ENCODE measurements around the gene FABP1.

DNA sequence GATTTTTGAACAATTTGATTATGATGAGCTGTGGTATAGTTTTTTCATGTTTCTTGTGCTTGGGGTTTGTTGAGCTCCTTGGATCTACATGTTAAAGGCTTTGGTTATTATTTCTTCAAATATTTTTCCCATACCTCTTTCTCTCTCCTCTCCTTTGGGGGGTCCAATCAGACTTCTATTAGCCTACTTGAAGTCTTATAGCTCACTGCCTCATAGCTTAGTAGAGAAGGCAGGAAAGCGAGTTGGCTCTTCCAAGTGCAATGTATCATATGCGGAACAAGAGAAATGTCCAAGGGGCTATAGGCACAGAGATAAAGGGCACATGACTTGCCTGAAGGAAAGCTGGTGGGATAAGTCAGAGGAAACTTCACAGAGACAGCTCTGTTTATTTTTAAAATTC is 14.1 kb upstream of the FABP1 start:
- TF ChIP-seq, protein P1, sequence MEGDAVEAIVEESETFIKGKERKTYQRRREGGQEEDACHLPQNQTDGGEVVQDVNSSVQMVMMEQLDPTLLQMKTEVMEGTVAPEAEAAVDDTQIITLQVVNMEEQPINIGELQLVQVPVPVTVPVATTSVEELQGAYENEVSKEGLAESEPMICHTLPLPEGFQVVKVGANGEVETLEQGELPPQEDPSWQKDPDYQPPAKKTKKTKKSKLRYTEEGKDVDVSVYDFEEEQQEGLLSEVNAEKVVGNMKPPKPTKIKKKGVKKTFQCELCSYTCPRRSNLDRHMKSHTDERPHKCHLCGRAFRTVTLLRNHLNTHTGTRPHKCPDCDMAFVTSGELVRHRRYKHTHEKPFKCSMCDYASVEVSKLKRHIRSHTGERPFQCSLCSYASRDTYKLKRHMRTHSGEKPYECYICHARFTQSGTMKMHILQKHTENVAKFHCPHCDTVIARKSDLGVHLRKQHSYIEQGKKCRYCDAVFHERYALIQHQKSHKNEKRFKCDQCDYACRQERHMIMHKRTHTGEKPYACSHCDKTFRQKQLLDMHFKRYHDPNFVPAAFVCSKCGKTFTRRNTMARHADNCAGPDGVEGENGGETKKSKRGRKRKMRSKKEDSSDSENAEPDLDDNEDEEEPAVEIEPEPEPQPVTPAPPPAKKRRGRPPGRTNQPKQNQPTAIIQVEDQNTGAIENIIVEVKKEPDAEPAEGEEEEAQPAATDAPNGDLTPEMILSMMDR (conservative IDR thresholded peaks at IDR 0.05; ENCODE audit: low read depth, low read length) = no peak
- TF ChIP-seq EZH2 (IDR thresholded peaks at IDR 0.05; ENCODE audit: borderline replicate concordance, low read depth, low read length, poor library complexity, severe bottlenecking) = no peak
